Measurements from ENCODE around the gene CACNB4.

GRCh38 chr2:151792589-151792988 lies 306.3 kb downstream of the CACNB4 start:
- TF ChIP-seq, protein P1, sequence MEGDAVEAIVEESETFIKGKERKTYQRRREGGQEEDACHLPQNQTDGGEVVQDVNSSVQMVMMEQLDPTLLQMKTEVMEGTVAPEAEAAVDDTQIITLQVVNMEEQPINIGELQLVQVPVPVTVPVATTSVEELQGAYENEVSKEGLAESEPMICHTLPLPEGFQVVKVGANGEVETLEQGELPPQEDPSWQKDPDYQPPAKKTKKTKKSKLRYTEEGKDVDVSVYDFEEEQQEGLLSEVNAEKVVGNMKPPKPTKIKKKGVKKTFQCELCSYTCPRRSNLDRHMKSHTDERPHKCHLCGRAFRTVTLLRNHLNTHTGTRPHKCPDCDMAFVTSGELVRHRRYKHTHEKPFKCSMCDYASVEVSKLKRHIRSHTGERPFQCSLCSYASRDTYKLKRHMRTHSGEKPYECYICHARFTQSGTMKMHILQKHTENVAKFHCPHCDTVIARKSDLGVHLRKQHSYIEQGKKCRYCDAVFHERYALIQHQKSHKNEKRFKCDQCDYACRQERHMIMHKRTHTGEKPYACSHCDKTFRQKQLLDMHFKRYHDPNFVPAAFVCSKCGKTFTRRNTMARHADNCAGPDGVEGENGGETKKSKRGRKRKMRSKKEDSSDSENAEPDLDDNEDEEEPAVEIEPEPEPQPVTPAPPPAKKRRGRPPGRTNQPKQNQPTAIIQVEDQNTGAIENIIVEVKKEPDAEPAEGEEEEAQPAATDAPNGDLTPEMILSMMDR (IDR thresholded peaks at IDR 0.05; ENCODE audit: poor library complexity, severe bottlenecking) = no peak
- TF ChIP-seq SMC3 (conservative IDR thresholded peaks at IDR 0.05; ENCODE audit: poor library complexity) = no peak
- TF ChIP-seq TAF1 (IDR thresholded peaks at IDR 0.05; ENCODE audit: low read depth) = no peak
- TF ChIP-seq EZH2 (IDR thresholded peaks at IDR 0.05; ENCODE audit: borderline replicate concordance, insufficient read depth, low read length, poor library complexity, severe bottlenecking) = no peak
- no peak for TF ChIP-seq POLR2AphosphoS5 (IDR thresholded peaks at IDR 0.05)
